Measurements from ENCODE around the gene WDR59. TPM values are rescaled to one million over a fixed set of nuclear protein-coding genes. Genes with fewer than 3 reads are reported as not detected.

The WDR59 gene
- total RNA-seq (2014; rRNA removed; shearing (Covaris generic)) = 46.9 and 54.5 TPM in 2 replicates
- polyA plus RNA-seq (2016; fragmentation: Nextera tagmentation; extraction: Ambion mirVana) = 38.7 and 44.5 TPM in 2 replicates
- long read RNA-seq, partial matches to known transcripts = 8 of 11 reads
- long read RNA-seq, other reads (novel, unspliced or antisense) = 1 of 11 reads

GRCh38 chr16:74984529-74985296, at the start of gene WDR59:
TSS of gene WDR59 (minus strand) at chr16:74985123. CDS start at chr16:74985017, 106 bp downstream.
- Mint-ChIP-seq H3K27ac (peak within 1 kb of the TSS; percentile 95), H3K4me3 (peak within 1 kb of the TSS; percentile 92), H3K36me3 (ENCODE audit: low read depth) (peaks cover 6% of the 10 kb centered on the region; the same call in 1 of the 3 replicates), H3K9me3 (no peaks in the 10 kb centered on the region), H3K27me3 (ENCODE audit: insufficient read depth, low read depth, poor library complexity) (peaks cover 15% of the 10 kb centered on the region), H3K4me1 (peaks cover 2% of the 10 kb centered on the region; the same call in 2 of the 3 replicates)
- Histone ChIP-seq H2AFZ (peak within 1 kb of the TSS; percentile 91), H3K9me2 (ENCODE audit: insufficient read depth) (no peaks in the 10 kb centered on the region), H3K27ac (ENCODE audit: low read depth) (peak within 1 kb of the TSS; percentile 91; the same call in 1 of the 2 replicates), H3K27me3 (ENCODE audit: insufficient read depth) (no peaks in the 10 kb centered on the region), H3K79me2 (replicated peaks; ENCODE audit: insufficient read depth) (peaks cover 48% of the 10 kb centered on the region), H3K4me3 (peak within 1 kb of the TSS; percentile 95), H3K36me3 (ENCODE audit: insufficient read depth) (no peaks in the 10 kb centered on the region), H3F3A (replicated peaks; ENCODE audit: low read depth) (no peaks in the 10 kb centered on the region), H3K4me1 (ENCODE audit: insufficient read depth) (no peaks in the 10 kb centered on the region), H3K4me2 (peak within 1 kb of the TSS; percentile 87), H4K20me1 (replicated peaks; ENCODE audit: insufficient read depth) (no peaks in the 10 kb centered on the region; the same call in none of the 2 replicates)
- DNase-seq (ENCODE audit: low spot score) (peak; percentile 100), ATAC-seq (peak; percentile 99)
- no peak for TF ChIP-seq EZH2 (IDR thresholded peaks at IDR 0.05; ENCODE audit: low read depth, unreplicated experiment)
- no peak for TF ChIP-seq ZNF114 (CRISPR knock-in tag; IDR thresholded peaks at IDR 0.05)
- TF ChIP-seq EZH2phosphoT487 (IDR thresholded peaks at IDR 0.05; ENCODE audit: unreplicated experiment) = no peak
- no peak for TF ChIP-seq NANOG (IDR thresholded peaks at IDR 0.05; ENCODE audit: borderline replicate concordance)
- TF ChIP-seq REST (IDR thresholded peaks at IDR 0.05; ENCODE audit: unreplicated experiment) = no peak
- TF ChIP-seq CREB1 (CRISPR knock-in tag; IDR thresholded peaks at IDR 0.05; ENCODE audit: low read depth) = peak; percentile 58
- no peak for TF ChIP-seq ZNF462 (CRISPR knock-in tag; IDR thresholded peaks at IDR 0.05)
- TF ChIP-seq CTCF (conservative IDR thresholded peaks at IDR 0.05; ENCODE audit: low read depth in 2 of 2) = no peak
- no peak for TF ChIP-seq JUNB (IDR thresholded peaks at IDR 0.05; ENCODE audit: unreplicated experiment)
- TF ChIP-seq ETS1 (IDR thresholded peaks at IDR 0.05) = peak; percentile 79; the same call in 1 of the 2 replicates
- TF ChIP-seq ZNF331 (CRISPR knock-in tag; IDR thresholded peaks at IDR 0.05; ENCODE audit: low read depth) = no peak
- peak; percentile 86 for TF ChIP-seq POLR2AphosphoS5 (IDR thresholded peaks at IDR 0.05; ENCODE audit: low read depth)
- no peak for TF ChIP-seq STAT1 (IDR thresholded peaks at IDR 0.05; ENCODE audit: unreplicated experiment)
